GM18907 (cell line): ENCODE data around the gene HDHD3.
"Not testable (repeated sequence)": the region's sequence is repeated elsewhere in the genome, so short reads cannot be mapped to it uniquely, and the experiment has no call there.

ENCODE experiments used
- ATAC-seq: cut with Tn5 transposase; IDR thresholded peaks from one replicate; pipeline ENCODE4 v1.9.1; 2021; ENCODE audit warnings: mild to moderate bottlenecking, moderate library complexity; ENCODE audit not compliant: unreplicated experiment

Gene HDHD3

GRCh38 chr9:113368348-113368981 is 8.3 kb downstream of the HDHD3 start:
- no peak for ATAC-seq

GRCh38 chr9:113365652-113366051 is 11.1 kb downstream of the HDHD3 start:
- ATAC-seq = not testable (repeated sequence)

DNA sequence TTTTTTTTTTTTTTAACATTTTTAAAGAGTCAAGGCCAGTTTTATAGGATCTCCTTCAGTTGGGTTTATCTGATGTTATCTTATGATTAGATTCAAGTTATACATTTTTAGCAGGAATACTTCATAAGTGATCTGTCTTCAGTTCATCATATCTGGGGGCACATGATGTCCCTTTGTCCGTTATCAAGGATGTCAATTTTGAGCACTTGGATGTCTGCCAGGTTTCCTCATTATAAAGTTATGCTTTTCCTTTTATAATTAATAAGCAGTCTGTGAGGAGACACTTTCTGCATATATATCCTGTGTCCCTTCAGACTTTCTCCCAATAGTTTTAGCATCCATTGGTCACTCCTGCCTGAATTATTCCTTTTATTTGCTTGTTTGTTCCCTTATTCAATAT is 11.8 kb downstream of the HDHD3 start:
- ATAC-seq = no peak

DNA sequence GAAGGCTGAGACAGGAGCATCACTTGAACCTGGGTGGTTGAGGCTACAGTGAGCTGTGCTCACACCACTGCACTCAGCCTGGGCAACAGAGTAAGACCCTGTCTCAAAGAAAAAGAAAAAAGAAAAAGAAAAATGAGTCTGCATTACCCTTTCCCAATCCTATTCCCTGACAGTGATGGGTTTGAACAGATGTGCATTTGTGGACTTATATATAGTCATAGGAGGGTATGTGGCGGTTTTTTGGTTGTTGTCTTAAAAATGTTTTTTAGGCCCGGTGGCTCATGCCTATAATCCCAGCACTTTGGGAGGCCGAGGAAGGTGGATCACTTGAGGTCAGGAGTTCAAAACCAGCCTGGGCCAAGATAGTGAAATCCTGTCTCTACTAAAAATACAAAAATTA is 13.4 kb downstream of the HDHD3 start:
- no peak for ATAC-seq

- no peak for ATAC-seq
Observed at GRCh38 chr9:113361304-113362018, 15.3 kb downstream of the HDHD3 start.

DNA sequence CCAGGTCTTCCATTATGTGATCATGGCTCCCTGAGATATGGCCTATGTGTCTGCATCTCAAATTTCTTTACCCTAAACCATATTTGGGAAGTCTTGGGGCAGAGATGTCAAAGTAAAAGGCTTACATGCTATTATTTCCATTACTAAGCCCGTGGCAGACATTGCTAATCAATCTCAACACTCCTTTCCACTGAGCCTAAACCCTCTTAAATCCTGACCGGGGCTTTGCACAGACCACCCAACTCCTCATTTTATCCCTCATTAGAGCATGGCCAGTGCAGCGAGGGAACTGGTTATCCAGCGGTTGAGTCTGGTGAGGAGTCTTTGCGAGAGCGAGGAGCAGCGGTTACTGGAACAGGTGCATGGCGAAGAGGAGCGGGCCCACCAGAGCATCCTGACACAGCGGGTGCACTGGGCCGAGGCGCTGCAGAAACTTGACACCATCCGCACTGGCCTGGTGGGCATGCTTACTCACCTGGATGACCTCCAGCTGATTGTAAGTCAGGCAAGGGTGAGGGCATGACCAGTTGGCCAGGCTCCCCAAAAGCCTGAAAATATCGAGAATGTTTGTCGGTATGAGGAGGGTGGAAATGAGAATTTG is 16.4 kb downstream of the HDHD3 start:
- no peak for ATAC-seq

DNA sequence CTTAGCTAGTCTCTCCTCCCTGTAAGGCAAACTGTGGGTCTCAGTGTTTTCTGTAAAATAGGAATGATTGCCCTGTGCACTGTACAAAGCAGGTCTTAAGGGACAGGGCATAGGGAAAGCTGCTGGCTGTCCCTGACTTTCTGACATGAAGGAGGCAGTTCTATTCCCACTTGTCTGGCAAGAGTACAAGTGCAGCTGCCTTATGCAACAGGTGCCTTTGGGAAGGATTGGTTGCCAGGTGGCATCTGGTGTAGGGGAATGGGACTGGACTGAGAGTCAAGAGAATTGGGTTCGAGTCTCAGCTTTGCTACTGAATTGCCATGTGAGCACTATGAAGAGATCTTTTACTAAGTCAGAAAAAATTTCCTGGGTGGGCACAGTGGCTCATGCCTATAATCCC is 17.4 kb downstream of the HDHD3 start:
- ATAC-seq = no peak

DNA sequence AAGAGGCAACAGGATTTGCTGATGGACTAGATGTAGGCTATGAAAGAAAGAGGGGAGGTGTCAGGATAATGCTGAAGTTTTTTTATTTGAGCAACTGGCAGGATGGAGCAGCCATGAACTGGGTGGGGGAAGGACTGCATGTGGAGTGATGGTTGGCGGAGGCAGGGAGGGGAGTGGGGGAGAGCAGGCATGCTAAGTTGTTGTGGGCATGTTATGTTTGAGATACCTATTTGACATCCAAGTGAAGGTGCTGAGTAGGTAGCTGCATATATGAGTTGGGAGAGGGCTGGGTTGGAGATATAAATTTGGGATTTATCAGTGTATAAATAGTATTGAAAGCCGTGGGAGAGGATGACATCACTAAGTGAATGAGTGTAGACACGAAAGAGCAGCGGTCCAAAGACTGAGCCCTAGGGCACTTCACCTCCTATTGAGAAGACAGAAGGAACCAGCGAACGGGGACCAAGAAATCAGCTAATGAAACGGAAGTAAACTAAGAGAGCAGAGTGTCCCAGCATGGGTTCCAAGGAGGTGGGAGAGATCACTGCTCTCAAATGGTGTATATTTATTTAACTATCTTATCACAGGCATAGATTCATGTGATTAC is 20.0 kb downstream of the HDHD3 start:
- ATAC-seq = no peak

GRCh38 chr9:113355040-113355596 is 21.7 kb downstream of the HDHD3 start:
- ATAC-seq = no peak

GRCh38 chr9:113352411-113352810 is 24.4 kb downstream of the HDHD3 start:
- no peak for ATAC-seq

DNA sequence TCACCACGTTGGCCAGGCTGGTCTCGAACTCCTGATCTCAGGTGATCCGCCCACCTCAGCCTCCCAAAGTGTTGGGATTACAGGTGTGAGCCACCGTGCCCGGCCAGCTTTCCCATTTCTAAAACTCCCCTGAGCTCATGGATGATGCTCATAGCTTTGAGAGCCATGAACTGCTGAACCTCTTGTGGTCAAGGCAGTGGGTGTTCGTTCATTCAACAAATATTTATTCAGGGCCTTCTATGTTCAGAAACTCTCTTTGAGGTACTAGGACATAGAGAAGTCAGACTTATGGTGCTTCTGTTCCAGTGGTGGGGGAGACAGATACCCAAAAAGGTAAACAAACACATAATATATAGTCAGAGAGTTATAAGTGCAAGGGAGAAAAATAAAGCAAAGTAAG is 24.8 kb downstream of the HDHD3 start:
- ATAC-seq = no peak

- no peak for ATAC-seq
Observed at GRCh38 chr9:113350937-113351336, 25.8 kb downstream of the HDHD3 start.

DNA sequence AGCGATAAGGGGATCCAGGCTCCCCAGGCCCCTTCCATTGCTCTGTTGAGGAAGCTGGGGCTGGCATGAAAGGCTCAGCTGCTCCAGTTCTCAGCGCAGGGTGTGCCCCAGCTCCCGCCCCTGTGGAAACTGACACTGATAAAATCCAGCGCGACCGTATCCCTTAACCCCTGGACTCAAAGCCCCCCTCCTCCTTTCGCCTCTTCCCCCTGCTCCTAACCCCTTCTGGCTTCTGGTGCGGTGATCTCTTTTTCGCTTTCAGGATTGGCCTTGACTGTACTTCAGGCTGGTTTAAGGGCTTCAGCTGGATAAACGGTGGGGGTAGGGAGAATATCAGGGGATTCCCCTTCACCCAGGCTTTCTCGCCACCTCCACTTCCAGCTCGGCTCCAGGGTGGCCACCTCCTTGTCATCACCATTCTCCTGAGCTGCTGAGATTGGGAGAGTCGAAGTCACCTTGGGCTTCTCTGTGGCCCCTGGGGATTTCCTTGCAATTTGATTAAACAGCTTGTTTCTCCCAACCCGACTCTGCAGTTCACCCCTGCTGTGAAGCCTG is 26.6 kb downstream of the HDHD3 start:
- ATAC-seq = no peak

DNA sequence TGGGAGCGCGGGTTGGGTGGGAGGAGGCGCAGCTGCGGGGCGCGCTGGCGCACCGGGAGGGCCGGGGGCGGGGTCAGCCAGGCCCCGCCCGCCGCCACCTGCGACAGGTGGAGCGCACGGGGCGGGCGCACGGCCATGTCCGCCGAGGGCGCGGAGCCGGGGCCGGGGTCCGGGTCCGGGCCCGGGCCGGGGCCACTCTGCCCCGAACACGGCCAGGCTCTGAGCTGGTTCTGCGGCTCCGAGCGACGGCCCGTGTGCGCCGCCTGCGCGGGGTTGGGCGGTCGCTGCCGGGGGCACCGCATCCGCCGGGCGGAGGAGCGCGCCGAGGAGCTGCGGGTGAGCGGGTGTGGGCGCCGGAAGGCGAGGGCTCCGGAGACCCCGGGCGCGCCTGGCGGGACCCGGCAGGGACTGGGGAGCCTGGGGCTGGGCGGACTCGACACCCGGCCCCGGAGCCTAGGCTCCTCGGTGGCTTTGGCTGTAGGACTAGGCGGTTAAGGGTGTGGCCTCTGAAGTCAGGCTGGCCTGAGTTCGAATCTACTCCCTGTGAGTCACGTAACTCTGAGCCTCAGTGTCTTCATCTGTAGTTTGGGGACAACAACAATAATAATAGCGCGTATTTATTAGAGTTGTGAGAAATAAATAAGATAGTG is 27.2 kb downstream of the HDHD3 start, which contains the start of gene BSPRY:
Gene BSPRY, plus strand, starts transcription at position 97 of the 650 bp plus-strand sequence. Its CDS starts 39 bp downstream, at position 136.
- ATAC-seq = peak; percentile 42

- ATAC-seq = peak; percentile 3
Observed at GRCh38 chr9:113349066-113349444, 27.7 kb downstream of the HDHD3 start.

- no peak for ATAC-seq
Observed at GRCh38 chr9:113348437-113348836, 28.3 kb downstream of the HDHD3 start.

- no peak for ATAC-seq
Observed at GRCh38 chr9:113345671-113346070, 31.1 kb downstream of the HDHD3 start.

- no peak for ATAC-seq
Observed at GRCh38 chr9:113345190-113345589, 31.6 kb downstream of the HDHD3 start.

DNA sequence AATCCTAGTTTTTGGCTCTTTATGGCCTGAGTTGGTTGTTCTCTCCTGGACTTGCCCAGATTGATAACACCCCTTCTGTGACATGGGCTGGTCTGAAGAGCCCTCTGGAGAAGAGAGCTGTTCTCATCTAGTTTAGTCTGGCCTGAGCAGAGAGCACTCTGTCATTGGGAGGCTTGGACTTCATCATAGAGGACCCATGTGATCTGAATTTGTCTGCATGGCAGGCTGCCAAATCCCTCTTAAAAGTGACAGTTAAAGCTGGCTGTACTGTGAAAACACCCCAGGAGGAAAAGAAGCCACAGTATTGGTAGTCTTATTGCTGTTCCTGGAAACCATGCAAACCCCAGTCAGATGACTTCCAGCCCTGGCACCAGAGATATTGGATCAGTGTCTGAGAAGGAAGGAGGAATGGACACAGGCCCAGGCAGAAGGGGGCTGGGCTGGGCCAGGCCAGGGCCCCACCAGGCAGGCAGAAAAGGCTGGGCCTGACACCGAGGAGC is 33.0 kb downstream of the HDHD3 start:
- no peak for ATAC-seq

GRCh38 chr9:113341712-113342410 is 34.9 kb downstream of the HDHD3 start:
- ATAC-seq = no peak
